GM15510 (cell line): ENCODE results near the gene MAP3K9.

Source experiments
- POLR2A ChIP-seq: IDR thresholded peaks from 3 replicates; pipeline ENCODE4 v1.6.1; 2011; ENCODE audit warnings: borderline replicate concordance; ENCODE audit not compliant: insufficient read length; ENCODE audit errors: extremely low read depth

Gene MAP3K9

GRCh38 chr14:70780396-70781075 lies 28.8 kb downstream of the MAP3K9 start:
- TF ChIP-seq POLR2A: no peak

DNA sequence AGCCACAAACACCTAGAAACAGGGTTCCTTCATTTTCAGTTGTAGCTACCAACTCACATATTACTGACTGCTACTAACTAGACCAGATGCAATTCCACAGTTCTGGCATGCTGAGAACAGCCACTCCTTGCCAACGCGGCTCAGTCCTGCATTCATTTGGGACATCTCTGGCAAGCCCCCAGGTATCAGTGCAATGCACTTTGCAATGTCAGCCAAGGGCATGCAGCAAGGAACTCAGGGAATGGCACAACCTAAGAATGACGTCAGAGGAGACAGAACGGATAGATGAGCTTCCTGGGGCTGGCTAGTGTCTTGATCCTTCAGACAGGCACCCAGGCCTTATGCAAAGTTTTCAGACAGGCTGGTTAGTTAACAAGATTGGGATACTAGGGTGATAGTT lies 29.6 kb downstream of the MAP3K9 start:
- TF ChIP-seq POLR2A: no peak

GRCh38 chr14:70776197-70776596 lies 33.1 kb downstream of the MAP3K9 start:
- TF ChIP-seq POLR2A: no peak

DNA sequence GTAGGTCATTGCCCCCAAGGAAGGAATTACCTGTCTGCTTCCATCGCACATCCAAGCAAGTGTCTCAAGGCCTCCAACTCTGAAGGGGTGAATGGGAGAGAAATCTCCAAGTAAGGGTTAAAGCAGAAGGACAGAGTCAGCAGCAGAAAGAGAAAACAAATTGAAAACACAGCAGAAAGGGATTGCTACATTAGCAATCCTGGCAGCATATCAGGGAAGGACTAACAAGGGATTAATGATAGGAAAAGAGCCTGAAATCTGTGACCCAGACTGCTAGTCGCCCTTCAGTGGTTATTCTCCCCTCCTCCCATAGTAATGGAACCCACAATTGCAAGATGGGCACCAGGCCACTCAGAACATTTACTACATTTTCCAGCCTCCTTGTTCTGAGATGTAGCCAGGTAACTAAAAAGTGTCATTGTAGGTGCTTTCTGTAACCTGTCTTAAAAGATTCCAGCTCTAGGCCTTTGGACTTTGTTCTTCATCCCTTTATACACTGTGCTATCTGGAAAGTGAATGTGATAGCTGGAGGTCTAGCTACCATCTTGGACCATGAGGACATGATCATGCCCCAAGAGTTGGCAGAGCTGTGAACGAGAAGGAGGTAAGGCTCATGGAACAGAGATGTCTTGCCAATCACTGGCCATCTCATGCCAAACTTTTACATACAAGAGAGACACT lies 36.0 kb downstream of the MAP3K9 start:
- no peak for TF ChIP-seq POLR2A

GRCh38 chr14:70771781-70772212 lies 37.5 kb downstream of the MAP3K9 start:
- TF ChIP-seq POLR2A: no peak

DNA sequence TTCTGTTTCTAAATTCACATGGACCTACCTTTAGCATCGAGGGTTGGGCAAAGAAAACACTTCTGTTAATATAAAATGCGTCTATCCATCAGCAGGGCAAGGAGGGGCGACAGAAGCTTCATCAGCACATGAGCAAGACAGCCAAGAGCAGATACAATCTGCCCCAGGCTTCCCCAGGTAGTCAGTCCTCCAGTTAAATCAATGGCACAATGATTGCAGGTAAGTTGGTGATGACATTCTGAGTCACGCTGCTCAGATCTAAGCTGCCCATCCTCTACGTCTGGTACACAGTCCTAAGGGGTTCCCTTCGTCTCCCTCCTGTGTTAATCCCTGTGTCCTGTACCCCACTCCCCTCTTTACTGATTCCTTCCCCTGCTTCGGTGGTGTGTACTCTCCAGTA lies 38.8 kb downstream of the MAP3K9 start:
- TF ChIP-seq POLR2A: no peak

DNA sequence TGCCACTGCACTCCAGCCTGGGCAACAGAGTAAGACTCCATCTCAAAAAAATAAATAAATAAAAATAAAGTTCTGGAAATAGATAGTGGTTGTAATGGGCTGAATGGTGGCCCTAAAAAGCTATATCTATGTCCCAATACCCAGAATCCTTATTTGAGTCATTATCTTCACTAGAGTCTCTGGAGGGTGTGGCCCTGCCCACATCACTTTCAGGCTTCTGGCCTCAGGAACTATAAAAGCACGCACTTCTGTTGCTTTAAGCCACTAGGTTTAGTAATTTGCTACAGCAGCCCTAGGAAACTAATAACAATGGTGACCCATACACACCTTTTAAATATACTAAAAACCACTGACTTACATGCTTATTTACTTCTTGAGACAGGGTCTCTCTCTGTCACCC lies 49.9 kb downstream of the MAP3K9 start:
- TF ChIP-seq POLR2A: no peak

GRCh38 chr14:70755655-70756054 lies 53.7 kb downstream of the MAP3K9 start:
- no peak for TF ChIP-seq POLR2A

GRCh38 chr14:70754991-70755390 lies 54.3 kb downstream of the MAP3K9 start:
- no peak for TF ChIP-seq POLR2A

DNA sequence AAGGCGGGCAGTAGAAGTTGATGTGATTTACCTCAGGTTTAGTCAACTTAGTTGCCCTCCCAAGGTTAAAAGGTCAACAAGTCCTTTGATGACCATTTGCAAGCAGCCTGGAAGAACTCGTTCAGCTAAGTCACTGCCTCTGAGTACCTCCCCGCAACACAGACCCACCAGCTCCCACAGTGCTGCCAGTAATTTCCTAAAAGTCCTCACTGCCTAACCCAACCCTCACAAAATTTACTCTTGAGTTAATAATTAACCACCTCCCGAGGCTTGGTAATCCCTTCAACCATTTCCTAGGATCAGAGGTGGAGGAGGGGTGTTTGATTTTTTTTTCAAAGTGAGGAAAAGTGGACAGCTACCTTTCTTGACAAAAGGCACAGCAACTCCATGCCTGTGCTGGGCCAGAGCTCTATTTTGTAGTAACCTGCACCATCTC lies 55.8 kb downstream of the MAP3K9 start:
- no peak for TF ChIP-seq POLR2A

DNA sequence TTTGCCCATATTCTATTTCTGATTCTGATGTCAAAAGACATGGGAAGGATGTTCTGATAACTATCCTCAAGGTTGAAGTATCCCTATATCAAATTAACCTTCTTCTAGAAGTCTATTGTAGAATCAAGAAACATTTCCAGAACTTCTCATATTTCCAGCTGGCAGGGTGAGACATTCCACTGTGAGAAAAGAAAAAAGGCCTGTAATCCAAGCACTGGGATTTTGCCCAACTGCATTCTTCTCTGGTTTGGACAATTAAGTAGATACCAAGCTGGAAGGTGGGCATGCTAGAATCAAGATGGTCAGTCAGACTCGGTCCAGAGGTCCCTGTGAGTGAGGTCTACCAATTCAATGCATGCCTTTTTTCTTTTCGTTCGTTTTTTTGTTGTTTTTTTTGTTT lies 60.9 kb downstream of the MAP3K9 start:
- no peak for TF ChIP-seq POLR2A

GRCh38 chr14:70744641-70745040 lies 64.7 kb downstream of the MAP3K9 start:
- TF ChIP-seq POLR2A: no peak

DNA sequence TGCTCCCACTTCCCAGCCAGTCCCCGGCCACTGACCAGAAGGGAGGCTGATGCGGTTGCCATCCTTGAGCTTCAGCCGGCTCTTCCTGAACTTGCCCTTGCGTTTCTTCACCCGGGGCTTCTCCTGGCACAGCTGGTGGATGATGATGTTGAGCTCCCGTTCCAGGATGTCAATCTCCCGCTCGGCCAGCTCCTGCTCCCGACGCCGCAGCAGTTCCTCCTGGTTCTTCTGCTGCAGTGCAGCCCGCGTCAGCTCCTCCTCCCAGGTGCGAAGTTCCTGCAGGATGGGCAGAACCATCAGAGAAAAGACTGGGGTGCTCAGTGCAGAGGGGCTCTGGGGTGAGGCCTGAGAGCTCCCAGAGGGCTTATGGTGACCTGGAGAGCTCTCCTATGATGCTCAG lies 67.0 kb downstream of the MAP3K9 start:
- TF ChIP-seq POLR2A: no peak

- no peak for TF ChIP-seq POLR2A
Measured at GRCh38 chr14:70741482-70741881, 67.8 kb downstream of the MAP3K9 start.

GRCh38 chr14:70735043-70735442 lies 74.3 kb downstream of the MAP3K9 start:
- no peak for TF ChIP-seq POLR2A

DNA sequence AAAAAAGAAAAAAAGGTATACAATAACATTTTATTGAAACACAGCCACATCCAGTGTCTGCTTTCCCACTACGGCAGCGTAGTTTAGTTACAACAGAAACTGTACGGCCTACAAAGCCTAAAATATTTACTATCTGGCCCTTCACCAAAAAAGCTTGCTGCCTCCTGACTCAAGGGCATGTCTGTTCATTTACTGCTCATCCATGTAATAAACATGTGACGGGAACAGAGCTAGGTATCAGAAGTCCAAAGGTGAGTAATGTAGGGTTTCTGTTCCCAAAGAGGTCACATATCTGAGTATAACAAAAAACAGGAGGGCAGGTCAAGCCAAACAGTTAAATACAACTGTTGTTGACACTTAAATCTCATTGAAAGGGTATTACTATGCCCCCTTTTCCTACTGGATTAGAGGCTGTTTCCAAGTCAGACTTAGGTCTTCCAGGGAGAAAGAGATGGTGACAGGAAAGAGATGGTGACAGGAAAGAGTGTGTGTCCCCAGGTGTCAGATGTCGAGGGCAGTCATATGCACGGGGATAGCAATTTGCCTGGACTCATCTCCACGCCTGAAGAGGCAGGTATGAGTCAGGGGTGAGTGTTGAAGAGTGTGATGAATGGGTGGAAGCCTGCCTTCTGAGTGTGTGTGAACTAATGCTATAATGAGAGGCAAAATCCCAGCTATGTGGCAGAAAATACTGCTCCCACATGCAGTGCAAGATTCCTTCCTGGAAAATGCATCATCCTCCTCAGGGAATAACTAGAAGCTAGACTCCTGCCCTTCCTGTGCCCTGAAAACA lies 77.7 kb downstream of the MAP3K9 start:
- TF ChIP-seq POLR2A: no peak

DNA sequence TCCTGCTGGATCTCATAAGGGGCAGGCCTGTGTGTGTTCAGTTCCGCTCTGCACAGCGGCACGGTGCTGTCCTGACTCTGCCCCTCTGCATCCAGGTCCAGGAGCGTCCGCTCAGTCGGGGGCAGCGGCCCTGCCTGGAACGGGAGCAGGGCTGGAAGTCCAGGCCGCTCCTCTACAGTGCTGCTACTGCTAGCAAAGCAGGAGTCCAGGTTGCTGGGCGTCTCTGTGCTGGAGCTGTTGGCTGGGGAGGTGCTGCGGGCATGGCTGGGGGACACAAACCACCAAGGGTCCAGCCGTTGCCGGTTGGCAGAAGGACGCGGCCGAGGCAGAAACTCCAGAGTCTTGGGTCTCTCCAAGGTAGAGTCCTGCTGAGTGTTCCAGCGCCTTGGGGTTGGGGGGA lies 78.9 kb downstream of the MAP3K9 start:
- no peak for TF ChIP-seq POLR2A
